Neural progenitor cell (in vitro differentiated cells): ENCODE results near the gene PIGK.

Source experiments
- CTCF ChIP-seq: fragments of 200-600 bp; sonication (generic); IDR thresholded peaks from 2 replicates; pipeline ENCODE4 v1.5.1; 2017; ENCODE audit warnings: antibody characterized with exemption, mild to moderate bottlenecking
- EZH2 ChIP-seq: fragments of 200-600 bp; sonication (generic); IDR thresholded peaks from 2 replicates; pipeline ENCODE4 v1.6.1; 2017; ENCODE audit warnings: antibody characterized with exemption, mild to moderate bottlenecking, moderate library complexity
- EZH2phosphoT487 ChIP-seq: fragments of 200-600 bp; sonication (generic); IDR thresholded peaks from 2 replicates; pipeline ENCODE4 v1.6.1; 2017; ENCODE audit warnings: antibody characterized with exemption

GRCh38 chr1:77230051-77230450 lies 10.8 kb upstream of the PIGK start:
- no peak for TF ChIP-seq CTCF
- no peak for TF ChIP-seq EZH2phosphoT487
- TF ChIP-seq EZH2 = no peak
